Transverse colon (tissue), 4 donors: ENCODE results near the gene FAM120A. TPM values are rescaled to one million over a fixed set of nuclear protein-coding genes. Genes with fewer than 3 reads are reported as not detected.

Experiments used
- DNase-seq: peaks from one replicate; pipeline ENCODE4 v3.0.0-alpha.2; 2019
- H3K27ac ChIP-seq, 4 donors: fragments of 200-600 bp; sonication (generic); 2 replicates each; pipeline ENCODE4 v1.5.1; 2016 to 2018; ENCODE audit warnings: inconsistent platforms in 4 of 4
- H3K27me3 ChIP-seq: fragments of 200-600 bp; sonication (generic); 2 replicates; pipeline ENCODE4 v1.5.1; 2017; ENCODE audit warnings: inconsistent platforms
- H3K36me3 ChIP-seq, 4 donors: fragments of 200-600 bp; sonication (generic); 2 replicates each; pipeline ENCODE4 v1.5.1; 2017 to 2019; ENCODE audit warnings: inconsistent platforms in 4 of 4
- H3K4me1 ChIP-seq, 4 donors: fragments of 200-600 bp; sonication (generic); 2 replicates each; pipeline ENCODE4 v1.5.1; 2017 to 2020; ENCODE audit warnings: inconsistent platforms in 4 of 4
- H3K4me3 ChIP-seq, 4 donors: fragments of 200-600 bp; sonication (generic); 1 replicate in 1 of 4; 2 replicates in 3 of 4; pipeline versions ENCODE4 v1.5.1 to v1.6.1; 2017 to 2019; ENCODE audit warnings: inconsistent platforms in 4 of 4
- H3K9me3 ChIP-seq, 2 donors: fragments of 200-600 bp; sonication (generic); 2 replicates each; pipeline ENCODE4 v1.5.1; 2017 to 2019; ENCODE audit warnings: inconsistent platforms in 2 of 2
- EP300 ChIP-seq: sonication (generic); formaldehyde crosslinking; IDR thresholded peaks from one replicate; pipeline ENCODE4 v1.6.1; 2017; ENCODE audit warnings: antibody characterized with exemption, low read depth
- POLR2A ChIP-seq: fragments of 450-650 bp; IDR thresholded peaks from one replicate; pipeline ENCODE4 v1.6.1; 2016; ENCODE audit warnings: antibody characterized with exemption, mild to moderate bottlenecking, moderate library complexity
- POLR2AphosphoS5 ChIP-seq, 3 donors: sonication (generic); formaldehyde crosslinking; IDR thresholded peaks; one replicate each; pipeline ENCODE4 v1.6.1; 2016; ENCODE audit warnings: antibody characterized with exemption in 3 of 3
- whole genome bisulfite sequencing, 2 donors: methylation state at CpG; one replicate each; pipeline ENCODE4 v1.1.5; 2018; ENCODE audit warnings: low coverage in 1 of 2; 5-methylcytosine and 5-hydroxymethylcytosine counted together
- in situ Hi-C, 4 donors: fragments of 200-750 bp; cut with MboI; loops; one replicate each; pipeline versions ENCODE4 v1.15.0 to v1.15.1; 2017; ENCODE audit warnings: low sequenced_read_pairs in 3 of 4, low pct_ligation_motif_present in 1 of 4, low pct_unique_long_range_greater_than_20kb in 1 of 4
- intact Hi-C: fragments of 100-400 bp; cut with DNase I; formaldehyde crosslinking; loops from one replicate; pipeline ENCODE4 v1.15.1; 2023; ENCODE audit warnings: low total_unique reads
- total RNA-seq, 4 donors: library from RNA; depleted of rRNA; stranded (reverse); fragments of >200 nt; gene quantifications; one replicate each; pipeline ENCODE4 v1.1.0, GENCODE V29; 2016
- TF ChIP-seq, protein P1 (sequence below), 5 experiments: fragments of 200-600 bp in 3 of 5; fragments of 450-650 bp in 2 of 5; sonication (generic) in 3 of 5; IDR thresholded peaks; 1 replicate in 2 of 5; 2 replicates in 3 of 5; pipeline ENCODE4 v1.5.1; 2016 to 2017; ENCODE audit warnings: antibody characterized with exemption in 5 of 5, inconsistent platforms in 3 of 5, mild to moderate bottlenecking in 2 of 5, moderate library complexity in 1 of 5

FAM120A gene
- total RNA-seq, 4 donors from 2014 or later = 122 to 244 (median 180) TPM

DNA sequence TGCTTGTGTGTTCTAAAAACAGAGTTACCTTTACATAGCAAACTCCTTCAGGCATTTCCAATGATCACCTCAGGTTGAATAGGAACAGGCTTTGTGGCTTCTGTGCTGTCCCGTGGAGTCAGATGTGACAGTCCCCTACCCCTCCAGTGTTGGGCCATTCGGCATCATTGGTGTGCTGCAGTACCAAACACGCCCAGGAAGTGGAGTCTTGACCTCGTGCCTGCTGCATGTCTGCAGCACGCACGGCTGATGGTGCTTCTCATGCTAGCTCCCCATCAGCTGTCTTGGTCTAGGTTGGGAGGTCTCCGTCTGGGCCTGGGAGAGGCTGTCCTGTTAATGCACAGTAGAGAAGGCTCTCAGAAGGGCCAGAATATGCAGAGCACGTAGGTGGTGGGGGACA, 82.4 kb downstream of the FAM120A start:
- 91% methylated on average over 8 of the region's 8 CpGs; no CpG with 5 or more reads in 1 of the 2 donors for WGBS, 2 donors
- Histone ChIP-seq H3K27ac (no peak overlapping the region), H3K4me3 (no peak overlapping the region), H3K36me3 (peaks cover 0 to 55% (median 9%) of the 10 kb centered on the region in 4 donors), H3K4me1 (peaks cover 0 to 13% (median 0%) of the 10 kb centered on the region in 4 donors), H3K9me3 (no peaks in the 10 kb centered on the region), H3K27me3 (no peaks in the 10 kb centered on the region)
- DNase-seq = no peak
- intact Hi-C loops = no loop called here
- TF ChIP-seq POLR2AphosphoS5 (IDR thresholded peaks at IDR 0.05) (no peak), EP300 (no peak), POLR2A (no peak)
- TF ChIP-seq, protein P1, sequence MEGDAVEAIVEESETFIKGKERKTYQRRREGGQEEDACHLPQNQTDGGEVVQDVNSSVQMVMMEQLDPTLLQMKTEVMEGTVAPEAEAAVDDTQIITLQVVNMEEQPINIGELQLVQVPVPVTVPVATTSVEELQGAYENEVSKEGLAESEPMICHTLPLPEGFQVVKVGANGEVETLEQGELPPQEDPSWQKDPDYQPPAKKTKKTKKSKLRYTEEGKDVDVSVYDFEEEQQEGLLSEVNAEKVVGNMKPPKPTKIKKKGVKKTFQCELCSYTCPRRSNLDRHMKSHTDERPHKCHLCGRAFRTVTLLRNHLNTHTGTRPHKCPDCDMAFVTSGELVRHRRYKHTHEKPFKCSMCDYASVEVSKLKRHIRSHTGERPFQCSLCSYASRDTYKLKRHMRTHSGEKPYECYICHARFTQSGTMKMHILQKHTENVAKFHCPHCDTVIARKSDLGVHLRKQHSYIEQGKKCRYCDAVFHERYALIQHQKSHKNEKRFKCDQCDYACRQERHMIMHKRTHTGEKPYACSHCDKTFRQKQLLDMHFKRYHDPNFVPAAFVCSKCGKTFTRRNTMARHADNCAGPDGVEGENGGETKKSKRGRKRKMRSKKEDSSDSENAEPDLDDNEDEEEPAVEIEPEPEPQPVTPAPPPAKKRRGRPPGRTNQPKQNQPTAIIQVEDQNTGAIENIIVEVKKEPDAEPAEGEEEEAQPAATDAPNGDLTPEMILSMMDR (IDR thresholded peaks at IDR 0.05) = no peak
- in situ Hi-C loops = loop anchor here in 2 of 4 donors (25.0 kb wide), 2 partner anchors 222 to 372 kb away; no protein-coding TSS in a partner anchor

DNA sequence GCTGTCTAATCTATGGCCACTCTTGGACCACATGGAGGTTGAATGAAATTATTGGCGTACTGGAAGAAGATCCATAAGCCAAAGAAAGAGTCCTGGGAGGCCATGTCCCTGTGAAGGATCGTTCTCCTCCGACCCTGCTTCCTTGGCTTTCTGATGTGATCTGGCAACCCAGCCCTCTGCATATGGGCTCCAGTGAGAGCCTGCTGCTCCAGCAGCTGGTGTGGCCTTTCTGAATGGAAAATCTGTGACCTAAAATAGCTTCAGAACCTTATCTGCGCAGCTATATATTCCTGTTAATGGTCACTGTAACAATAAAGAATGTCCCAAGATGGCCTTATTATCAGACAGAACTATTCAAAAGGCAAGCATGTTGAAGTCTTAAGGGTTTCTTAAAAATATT, 84.7 kb downstream of the FAM120A start:
- TF ChIP-seq POLR2A = no peak
- TF ChIP-seq, protein P1 (IDR thresholded peaks at IDR 0.05) = no peak
- TF ChIP-seq POLR2AphosphoS5 (IDR thresholded peaks at IDR 0.05) = no peak
- no peak for TF ChIP-seq EP300
- intact Hi-C loops = no loop called here
- Histone ChIP-seq H3K9me3 (no peaks in the 10 kb centered on the region), H3K4me1 (peaks cover 0 to 13% (median 0%) of the 10 kb centered on the region in 4 donors), H3K27ac (no peak overlapping the region), H3K27me3 (no peaks in the 10 kb centered on the region), H3K36me3 (peaks cover 0 to 51% (median 5%) of the 10 kb centered on the region in 4 donors), H3K4me3 (no peak overlapping the region)
- 92 to 100% methylated on average over 2 to 4 of the region's 4 CpGs for WGBS, 2 donors
- in situ Hi-C loops = loop anchor here in 2 of 4 donors (25.0 kb wide), 2 partner anchors 224 to 374 kb away; no protein-coding TSS in a partner anchor
- no peak for DNase-seq

DNA sequence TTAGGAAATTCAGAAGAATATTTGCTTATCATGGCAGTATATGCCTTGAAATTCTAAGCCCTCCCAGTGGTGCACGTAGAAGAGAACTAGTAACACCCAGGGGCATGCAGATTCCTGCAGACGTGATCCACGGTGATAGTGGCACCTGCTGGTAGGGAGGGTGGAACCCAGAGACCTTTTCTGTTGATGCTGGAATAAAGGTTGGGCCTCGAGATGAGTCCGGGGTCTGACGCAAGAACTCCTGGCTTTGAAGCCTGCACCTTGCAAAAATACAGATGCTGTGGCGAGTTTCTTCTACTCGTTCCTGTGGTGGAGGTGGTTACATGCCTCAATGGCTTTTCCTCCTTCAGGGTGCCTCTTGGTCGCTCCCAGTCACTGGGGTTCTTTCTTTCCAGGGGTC, 85.4 kb downstream of the FAM120A start:
- in situ Hi-C loops (loop anchor here in 2 of 4 donors (25.0 kb wide), 2 partner anchors 225 to 375 kb away; no protein-coding TSS in a partner anchor), intact Hi-C loops (no loop called here)
- no peak overlapping the region for H3K27ac ChIP-seq
- no peaks in the 10 kb centered on the region for H3K9me3 ChIP-seq
- peaks cover 0 to 8% (median 0%) of the 10 kb centered on the region in 4 donors for H3K4me1 ChIP-seq
- no peaks in the 10 kb centered on the region for H3K27me3 ChIP-seq
- H3K36me3 ChIP-seq = peaks cover 0 to 45% (median 4%) of the 10 kb centered on the region in 4 donors
- DNase-seq = no peak
- 80 to 82% methylated on average over 4 to 9 of the region's 9 CpGs for WGBS, 2 donors
- no peak overlapping the region for H3K4me3 ChIP-seq
- TF ChIP-seq, protein P1 (IDR thresholded peaks at IDR 0.05) = no peak
- TF ChIP-seq EP300 (no peak), POLR2A (no peak), POLR2AphosphoS5 (IDR thresholded peaks at IDR 0.05) (no peak)

DNA sequence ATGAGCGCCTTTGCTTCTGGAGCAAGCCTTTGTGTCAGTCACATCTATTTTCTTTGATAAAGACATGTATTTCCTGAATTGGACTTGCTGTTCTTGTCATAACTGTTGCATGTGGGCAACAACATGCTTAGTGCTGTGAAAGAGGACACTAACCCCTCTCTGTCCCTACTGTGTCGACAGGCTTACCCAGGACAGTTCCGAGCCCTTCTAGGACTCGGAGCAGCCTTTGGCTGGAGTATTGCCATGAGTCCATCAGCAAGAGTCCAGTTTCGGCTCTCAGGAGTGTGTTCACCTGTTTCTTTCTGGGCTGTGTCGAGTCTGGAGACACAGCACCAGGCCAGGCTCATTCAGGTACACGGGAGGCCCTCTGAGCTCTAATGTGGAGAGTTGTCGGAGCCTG, 88.8 kb downstream of the FAM120A start:
- in situ Hi-C loops = loop anchor here in 2 of 4 donors (25.0 kb wide), 2 partner anchors 228 to 378 kb away; no protein-coding TSS in a partner anchor
- TF ChIP-seq EP300 (no peak), POLR2AphosphoS5 (IDR thresholded peaks at IDR 0.05) (no peak), POLR2A (no peak)
- TF ChIP-seq, protein P1 (IDR thresholded peaks at IDR 0.05) = no peak
- H3K4me3 ChIP-seq = no peak overlapping the region
- no peaks in the 10 kb centered on the region for H3K27me3 ChIP-seq
- DNase-seq = no peak
- no peaks in the 10 kb centered on the region for H3K4me1 ChIP-seq
- peaks cover 0 to 45% (median 1%) of the 10 kb centered on the region in 4 donors for H3K36me3 ChIP-seq
- 89 to 100% methylated on average over 2 to 8 of the region's 8 CpGs for WGBS, 2 donors
- no peaks in the 10 kb centered on the region for H3K9me3 ChIP-seq
- H3K27ac ChIP-seq = no peak overlapping the region
- intact Hi-C loops = no loop called here
